HG02885 (cell line): Measurements from ENCODE around the gene ASB2.
A peak's percentile ranks its signal among the peaks of the same experiment; 100 is the strongest.

Experiments
- ATAC-seq: cut with Tn5 transposase; IDR thresholded peaks from one replicate; pipeline ENCODE4 v1.9.1; 2021; ENCODE audit warnings: mild to moderate bottlenecking; ENCODE audit not compliant: unreplicated experiment, poor library complexity

The ASB2 gene

GRCh38 chr14:93964281-93964680 is 12.1 kb downstream of the ASB2 start:
- ATAC-seq: no peak

GRCh38 chr14:93963692-93964091 is 12.7 kb downstream of the ASB2 start:
- ATAC-seq: no peak

- ATAC-seq: peak; percentile 55
These were observed 13.4 kb downstream of the ASB2 start for GRCh38 chr14:93962701-93963601.

DNA sequence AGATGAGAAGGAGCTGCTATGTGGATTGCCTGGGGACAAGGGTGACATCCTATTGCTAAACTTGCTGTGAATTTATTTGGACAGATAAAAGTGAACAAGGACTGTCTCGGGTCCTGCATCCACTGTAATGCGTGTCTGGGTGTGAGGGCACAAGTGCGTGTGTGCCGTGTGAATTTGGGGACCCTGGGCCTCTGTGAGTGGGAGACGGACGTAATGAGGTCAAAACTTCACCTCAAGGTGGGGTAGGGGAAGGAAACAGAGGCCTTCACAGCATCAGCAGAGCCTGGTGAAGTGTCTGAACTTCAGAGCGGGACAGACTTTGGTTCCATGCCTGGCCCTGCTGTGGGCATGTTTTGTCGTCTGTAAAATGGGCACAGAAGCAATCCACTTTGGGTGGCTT is 14.8 kb downstream of the ASB2 start:
- no peak for ATAC-seq

- no peak for ATAC-seq
These were observed 15.5 kb downstream of the ASB2 start for GRCh38 chr14:93960774-93961438.

DNA sequence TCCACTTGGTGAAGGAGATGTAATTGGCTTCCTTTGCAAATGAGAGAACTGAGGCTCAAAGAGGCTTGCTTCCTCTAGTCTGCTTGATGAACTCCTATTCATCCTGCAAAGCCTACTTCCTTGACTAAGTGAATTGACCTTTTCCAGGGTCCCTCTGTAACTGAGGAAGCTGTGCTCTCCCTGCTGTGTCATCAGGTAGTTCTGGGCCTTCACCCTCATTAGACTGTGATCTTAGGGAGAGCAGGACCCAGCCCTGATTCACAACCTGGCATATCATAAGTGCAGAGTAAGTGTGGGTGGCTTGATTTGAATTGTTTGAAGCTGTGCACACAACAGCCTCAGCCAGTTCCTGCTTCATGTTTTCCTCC is 16.3 kb downstream of the ASB2 start:
- no peak for ATAC-seq

DNA sequence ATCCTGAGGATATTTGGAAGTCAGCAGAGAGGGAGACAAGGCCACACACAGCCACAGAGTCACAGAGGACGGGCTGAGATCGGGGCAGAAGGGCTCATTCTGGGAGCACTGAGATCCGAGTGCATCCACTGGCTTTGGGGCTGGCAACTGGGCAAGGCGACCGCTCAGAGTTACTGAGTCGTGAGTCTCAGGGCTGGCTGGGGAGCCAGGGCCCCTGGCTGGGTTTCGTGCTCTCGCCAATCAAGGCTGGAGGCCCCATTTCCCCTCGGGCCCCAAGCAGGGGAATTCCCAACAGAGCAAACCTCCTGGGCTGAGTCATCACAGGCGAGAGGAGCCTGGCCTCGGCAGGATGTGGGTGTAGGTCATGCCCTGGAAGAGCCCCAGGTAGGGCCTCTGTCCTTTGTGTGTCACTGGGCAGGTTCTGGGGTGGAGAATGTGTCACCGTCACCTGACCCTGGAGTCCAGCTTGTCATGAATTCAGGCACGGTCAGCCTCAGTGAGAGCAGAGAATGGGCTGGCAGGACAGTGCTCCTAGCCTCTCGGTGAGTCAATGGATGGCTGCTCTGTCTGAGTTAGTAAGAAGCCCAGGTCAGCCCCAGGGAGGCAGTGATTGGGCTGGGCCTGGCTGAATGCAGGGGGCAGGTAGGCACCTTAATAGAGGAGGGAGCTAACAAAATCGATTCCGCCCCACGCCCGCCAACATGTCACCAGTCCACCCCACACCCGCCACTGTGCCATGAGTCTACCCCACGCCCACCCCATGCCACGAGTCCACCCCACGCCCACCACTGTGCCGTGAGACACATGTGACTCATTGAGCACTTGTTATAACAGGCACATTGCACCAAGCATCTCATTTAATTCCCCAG is 16.9 kb downstream of the ASB2 start:
- ATAC-seq: peak; percentile 72

DNA sequence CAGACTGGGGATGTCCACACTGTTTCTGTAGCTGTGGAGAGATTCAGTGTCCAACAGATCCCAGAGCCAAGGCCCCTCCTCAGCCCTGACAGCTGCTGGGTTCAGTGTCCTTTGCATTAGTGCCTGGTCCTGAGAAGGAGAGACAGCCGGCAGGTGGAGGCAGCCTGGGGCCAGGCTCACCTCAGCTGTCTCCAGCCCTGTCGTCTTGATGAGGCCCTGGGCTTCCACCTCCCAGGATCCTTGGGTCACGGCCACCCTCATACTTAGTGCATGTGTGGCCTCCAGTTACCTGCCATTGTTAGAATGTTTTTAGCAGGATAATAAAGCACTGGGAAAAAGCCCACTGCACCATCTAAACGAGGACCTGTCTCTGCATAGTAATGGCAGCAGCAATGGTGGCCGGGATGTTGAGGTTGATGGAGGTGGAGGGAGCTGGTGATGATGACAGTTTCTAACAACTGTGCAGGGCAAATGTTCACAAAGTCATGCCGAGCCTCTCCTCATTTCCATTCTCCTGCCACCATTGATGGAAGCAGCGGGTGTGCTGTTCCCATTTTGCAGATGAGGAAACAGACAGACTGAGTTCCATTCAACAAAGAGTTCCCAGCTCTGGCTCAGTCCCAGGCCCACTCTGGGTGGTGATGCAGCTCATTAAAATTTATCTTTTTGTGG is 17.7 kb downstream of the ASB2 start:
- no peak for ATAC-seq

GRCh38 chr14:93957751-93958566 is 18.4 kb downstream of the ASB2 start:
- ATAC-seq: no peak

GRCh38 chr14:93957333-93957710 is 19.0 kb downstream of the ASB2 start:
- no peak for ATAC-seq

- ATAC-seq: no peak
These were observed 19.6 kb downstream of the ASB2 start for GRCh38 chr14:93956514-93957332.

GRCh38 chr14:93955850-93956481 is 20.4 kb downstream of the ASB2 start:
- ATAC-seq: no peak

DNA sequence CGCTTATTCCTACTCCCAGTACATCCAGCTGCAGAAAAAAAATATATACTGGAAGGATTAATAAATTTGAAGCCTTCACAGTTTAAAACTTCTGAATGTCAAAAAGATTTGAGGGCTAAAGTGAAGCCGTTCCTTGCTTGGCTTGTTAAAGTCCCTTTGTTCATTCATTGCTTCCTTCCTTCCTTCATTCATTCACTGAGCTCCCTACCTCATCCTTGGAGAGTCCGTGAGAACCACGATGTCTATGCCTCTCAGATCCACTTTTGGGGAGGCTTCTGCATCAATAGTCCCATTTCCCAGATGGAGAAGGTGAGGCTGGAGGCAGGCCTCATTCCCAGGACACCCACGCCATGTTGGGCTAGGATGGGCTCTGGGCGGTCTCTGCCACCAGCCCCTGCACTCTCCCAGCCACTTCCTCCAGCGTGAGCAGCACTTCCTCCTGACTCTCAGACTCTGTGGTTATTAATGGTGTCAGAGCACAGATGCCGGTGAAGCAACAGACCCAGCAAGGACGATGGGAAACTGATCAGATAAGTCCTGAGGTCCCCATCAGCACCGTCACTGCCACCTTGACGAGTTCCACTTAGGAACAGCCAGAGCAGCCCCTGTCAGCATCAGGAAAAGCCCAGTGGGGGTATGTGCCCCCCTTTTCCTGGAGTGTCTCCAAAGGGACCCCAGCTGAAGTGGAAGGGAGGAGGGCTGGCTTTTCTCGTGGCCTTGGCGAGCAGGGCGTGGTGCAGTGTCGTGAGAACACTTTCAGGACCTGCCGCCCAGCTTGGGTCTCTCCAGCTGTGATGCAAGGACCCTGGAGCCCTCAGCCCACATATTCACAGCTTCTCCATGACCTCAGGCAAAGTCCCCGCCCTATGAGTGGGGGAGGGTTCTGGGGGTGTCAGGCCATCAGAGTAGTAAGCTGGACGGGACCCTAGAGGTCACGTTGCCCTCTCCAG is 21.2 kb downstream of the ASB2 start:
- ATAC-seq: peak; percentile 38

DNA sequence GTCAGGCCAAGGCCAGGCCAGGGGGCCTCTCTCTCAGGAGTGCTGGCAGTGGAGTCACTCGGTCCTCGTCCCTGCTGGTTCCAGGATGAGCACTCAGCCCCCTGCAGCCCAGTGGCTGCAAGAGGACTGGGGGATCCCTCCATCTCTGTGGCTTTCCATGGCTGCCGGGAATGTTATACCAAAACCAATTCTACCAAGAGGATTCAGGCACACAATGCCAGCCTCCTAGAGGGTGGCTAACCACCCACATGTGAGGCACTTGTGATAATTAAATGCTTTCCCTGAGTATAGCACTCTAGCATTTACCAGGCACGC is 21.9 kb downstream of the ASB2 start:
- ATAC-seq: no peak

DNA sequence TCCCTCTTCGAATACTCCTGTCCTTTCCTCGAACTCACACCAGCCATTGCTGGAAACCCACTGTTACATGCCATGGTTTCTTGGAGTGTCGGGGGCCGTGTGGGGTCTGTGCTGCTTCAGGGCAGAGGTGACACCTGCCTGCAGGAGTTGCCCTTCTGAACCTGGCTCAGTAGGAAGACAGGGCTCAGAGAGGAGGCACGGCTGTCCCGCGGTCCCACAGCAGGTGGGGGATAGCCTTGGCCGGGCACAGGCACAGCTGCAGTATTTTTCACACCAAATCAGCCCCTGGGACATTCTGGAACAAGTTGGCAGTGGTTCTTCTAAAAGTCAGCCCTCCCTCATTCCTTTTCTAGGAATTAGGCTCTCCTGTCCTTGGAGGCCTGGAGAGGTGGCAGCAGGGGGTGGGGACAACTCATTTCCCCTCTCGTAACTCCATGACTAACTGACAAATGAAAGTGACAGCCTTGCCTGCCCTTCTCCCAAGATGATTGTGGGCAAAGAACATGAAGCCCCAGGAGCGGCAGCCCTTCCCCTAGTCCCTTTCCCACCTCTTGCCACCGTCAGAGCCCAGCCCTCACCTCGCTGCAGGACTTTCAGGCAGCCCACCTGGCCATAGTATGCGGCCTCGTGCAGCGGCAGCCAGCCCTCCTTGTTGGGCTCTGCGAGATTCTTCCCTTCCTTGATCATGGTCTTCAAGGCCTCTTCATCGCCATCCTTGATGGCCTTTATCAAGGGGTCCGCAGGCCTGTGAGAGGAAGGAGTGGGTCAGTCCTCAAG is 22.4 kb downstream of the ASB2 start:
- ATAC-seq: no peak

DNA sequence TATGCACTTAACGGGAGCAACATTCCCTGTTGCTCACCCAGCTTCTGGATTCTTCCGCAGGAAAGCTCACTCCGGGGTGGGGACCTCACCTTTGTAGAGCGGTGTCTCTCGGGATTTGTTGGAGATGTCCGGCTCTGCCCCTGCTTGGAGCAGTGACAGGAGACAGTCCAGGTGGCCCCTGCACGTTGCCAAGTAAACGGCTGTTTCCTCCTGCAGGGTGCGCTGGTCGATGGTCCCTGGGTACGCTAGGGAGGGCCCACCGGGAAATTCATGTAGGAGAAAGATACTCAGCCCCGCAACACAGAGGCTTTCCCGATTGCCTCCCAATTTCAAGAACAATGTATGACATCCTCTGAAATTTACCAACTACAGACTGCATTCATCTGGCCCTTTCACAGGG is 23.1 kb downstream of the ASB2 start:
- ATAC-seq: no peak

DNA sequence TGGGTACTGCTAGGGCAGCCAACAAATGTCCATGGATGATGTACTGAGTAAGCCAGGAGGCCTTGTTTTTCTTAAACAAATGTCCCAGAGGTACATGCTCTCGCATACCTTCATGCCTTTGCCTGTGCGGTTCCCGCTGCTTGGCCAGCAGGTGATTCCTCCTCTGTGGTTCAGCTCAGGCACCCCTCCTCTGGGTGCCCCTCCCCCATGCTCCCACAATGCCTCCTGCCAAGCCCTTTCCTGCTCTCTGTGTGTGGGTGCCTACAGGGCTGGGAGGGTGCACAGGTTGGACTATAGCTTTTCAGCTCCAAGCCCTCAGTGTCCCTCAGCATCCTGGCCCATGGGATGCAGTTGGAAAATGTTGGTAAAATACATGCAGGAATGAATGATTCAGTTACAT is 23.5 kb downstream of the ASB2 start:
- ATAC-seq: no peak
